SH-SY5Y (cell line): Measurements from ENCODE around the gene RFK.
A peak's percentile ranks its signal among the peaks of the same experiment; 100 is the strongest.

Experiments used
- GATA2 ChIP-seq: IDR thresholded peaks from 2 replicates; pipeline ENCODE4 v1.6.1; 2011; ENCODE audit warnings: mild to moderate bottlenecking, low read depth, low read length
- GATA3 ChIP-seq: IDR thresholded peaks from 2 replicates; pipeline ENCODE4 v1.6.1; 2011; ENCODE audit warnings: low read depth, mild to moderate bottlenecking, low read length, moderate library complexity

RFK gene

DNA sequence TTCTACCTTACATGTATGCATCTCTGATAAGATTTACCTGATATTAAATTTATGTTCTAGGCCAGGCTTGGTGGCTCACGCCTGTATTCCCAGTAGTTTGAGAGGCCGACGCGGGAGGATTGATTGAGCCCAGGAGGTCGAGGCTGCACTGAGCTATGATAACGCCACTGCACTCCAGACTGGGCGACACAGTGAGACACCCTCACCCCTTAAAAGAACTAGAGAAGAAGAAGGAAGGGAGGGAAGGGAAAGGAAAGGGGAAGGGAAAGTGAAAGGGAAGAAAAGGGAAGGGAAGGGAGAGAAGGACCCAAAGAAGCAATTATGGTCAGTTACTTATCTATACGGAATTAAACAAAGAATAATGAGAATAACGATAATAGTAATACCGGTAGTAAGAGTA, 1.2 kb upstream of the RFK start:
- TF ChIP-seq GATA2 (no peak), GATA3 (no peak)

DNA sequence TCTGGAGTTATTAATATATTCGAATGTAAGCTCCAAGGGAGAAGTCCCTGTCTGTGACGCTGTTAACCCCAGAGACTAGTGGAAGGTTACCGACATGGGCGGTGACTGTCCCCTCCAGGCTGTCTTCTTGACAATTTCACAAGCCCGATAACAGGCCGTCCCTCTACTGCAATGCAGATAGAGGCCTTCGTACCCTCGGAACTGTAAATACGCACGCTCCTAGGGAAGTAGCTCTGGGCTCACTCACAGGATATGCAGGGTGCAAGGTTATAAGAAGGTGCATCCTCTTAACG, 680 bp upstream of the RFK start:
- no peak for TF ChIP-seq GATA2
- TF ChIP-seq GATA3 = no peak

DNA sequence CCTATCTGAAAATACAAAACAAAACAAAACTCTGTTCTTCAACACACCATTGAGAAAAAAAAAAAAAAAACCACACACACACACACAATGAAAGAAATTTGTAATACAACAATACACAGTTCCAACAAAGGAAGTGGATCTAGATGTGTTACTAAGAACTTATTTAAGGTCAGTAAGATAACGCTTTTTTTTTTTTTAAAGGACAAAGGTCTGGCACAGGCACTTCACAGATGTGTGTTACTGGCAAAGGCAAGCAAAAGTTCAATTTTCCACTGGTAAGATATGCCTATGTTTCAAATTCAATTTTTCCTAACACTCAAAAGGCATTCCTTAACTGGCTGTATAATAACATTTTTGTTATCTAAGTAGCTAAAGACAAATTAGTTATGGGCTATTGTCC, 3.6 kb downstream of the RFK start:
- no peak for TF ChIP-seq GATA2
- TF ChIP-seq GATA3 = no peak

DNA sequence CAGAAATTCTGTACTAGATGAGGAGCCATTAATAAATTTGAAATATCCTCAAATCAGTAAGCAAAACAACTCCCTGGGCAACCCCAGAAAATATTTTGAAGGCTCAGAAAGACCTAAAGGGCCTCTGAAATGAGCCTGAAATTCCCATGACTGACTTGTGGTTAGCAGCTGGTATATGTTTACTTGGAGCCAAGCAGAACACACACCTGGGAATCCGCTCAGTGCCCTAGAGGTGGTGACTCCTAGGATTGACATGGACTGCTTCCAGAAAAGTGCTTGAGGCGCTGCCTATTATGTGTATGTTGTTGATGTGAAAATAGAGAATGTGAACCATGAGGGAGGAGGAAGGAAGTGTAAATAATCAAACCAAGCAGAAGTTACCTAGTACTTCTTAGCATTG, 14.7 kb downstream of the RFK start:
- TF ChIP-seq GATA2 (no peak), GATA3 (no peak)

DNA sequence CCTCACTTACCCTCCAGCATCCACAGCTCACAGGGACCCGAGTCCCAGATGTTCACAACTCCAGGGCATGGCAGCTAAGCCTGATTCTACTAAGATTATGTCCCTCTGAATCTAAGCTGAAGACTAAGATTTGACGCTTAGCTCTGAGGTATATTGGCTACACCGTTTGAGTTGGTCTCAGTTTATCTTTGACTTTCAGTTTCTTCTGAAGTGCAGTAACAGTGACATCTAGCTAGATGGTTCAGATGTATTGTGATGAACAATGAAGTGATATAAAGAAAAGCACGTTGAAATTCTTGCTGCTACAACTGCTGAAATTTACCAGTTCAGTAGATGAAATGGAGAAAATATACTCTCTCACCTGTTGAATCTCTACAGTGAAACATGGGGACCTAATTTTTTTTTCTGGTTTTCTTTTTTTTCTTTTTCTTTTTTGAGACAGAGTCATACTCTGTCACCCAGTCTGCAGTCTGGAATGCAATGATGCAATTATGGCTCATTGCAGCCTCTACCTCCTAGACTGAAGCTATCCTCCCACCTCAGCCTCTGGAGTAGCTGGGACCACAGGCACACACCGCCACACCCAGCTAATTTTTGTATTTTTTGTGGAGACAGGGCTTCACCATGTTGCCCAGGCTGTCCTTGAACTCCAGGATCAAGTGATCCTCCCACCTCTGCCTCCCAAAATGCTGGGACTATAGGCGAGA, 15.7 kb downstream of the RFK start:
- TF ChIP-seq GATA2 (no peak), GATA3 (no peak)

DNA sequence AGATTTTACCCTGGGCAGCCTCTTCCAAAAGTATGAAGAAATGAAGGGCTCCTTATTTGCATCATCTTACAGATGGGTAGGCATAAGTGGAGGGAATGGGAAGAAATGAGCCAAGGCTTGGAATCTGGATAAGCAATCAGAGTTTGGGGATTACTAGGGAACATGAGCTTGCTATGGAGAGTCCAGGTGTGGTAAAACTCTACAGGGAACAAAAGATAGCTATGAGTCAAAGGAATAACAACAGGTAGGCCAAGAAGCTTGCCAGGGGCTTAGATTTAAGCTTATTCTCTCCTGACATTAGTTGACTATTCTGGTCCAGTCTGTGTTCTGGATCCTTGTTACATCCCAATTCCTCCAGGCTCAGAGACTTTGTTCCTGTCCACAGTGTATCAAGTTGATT, 16.4 kb downstream of the RFK start:
- TF ChIP-seq GATA3 = no peak
- no peak for TF ChIP-seq GATA2

DNA sequence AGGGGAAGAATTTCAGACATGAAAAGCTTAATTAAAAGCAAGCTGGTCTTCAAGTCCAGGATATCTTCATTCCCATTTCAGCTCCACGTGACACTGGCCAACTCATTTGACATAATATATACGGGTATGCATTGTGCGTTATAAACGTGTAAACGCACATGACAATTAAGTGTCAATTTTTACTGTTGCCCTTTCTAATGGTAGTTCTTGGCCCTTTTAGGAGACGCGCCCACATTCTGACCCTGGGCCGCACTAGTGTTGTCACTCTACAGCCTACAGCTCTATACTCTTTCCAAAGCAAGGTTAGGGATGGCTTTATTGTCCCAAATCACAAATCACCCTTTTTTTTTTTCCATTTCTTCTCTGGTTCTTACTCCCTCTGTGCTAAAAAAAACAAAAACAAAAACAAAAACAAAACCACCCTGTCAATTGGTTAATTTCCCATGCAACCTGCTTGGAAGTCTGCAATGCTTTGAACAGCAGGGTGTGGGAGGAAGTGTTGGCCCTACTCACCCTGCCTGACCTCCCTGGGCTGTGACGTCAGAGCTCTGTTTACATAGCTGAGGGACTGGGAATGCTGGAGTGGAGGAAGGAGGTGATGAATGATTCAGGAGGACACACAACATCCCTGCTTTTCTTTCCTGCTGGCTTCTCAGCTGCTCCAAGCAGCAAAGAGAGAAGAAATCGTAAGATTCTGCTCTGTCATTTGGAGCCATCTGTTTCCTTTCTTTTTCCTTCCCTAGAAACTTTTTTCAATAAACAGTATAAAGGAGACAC, 19.3 kb downstream of the RFK start:
- TF ChIP-seq GATA3 = no peak
- no peak for TF ChIP-seq GATA2

DNA sequence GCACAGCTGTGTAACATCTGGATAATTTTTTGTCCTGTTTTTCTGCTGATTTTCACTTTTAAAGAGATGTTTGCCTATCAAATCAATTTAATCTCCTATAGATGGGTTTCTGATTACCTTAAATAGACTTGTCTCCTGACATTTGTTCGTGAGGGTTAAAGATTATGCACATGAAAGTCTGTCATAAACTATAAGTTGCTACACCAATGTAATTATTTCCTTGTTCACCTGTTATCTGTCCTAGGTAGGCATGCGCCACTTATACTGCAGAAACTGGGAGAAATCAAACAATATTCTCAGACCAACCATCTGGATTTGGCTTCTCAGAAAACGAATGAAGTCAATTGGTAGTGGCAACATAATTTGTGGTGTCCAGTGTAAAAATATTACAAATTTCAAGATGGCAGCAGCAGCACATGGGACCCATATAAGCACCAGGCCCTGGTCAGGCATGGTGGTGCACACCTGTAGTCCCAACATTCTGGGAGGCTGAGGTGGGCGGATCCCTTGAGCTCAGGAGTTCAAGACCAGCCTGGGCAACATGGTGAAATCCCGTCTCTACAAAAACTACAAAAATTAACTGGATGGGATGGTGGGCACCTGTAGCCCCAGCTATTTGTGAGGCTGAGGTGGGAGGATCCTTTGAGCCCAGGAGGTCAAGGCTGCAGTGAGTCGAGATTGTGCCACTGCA, 20.3 kb downstream of the RFK start:
- no peak for TF ChIP-seq GATA3
- TF ChIP-seq GATA2 = no peak

DNA sequence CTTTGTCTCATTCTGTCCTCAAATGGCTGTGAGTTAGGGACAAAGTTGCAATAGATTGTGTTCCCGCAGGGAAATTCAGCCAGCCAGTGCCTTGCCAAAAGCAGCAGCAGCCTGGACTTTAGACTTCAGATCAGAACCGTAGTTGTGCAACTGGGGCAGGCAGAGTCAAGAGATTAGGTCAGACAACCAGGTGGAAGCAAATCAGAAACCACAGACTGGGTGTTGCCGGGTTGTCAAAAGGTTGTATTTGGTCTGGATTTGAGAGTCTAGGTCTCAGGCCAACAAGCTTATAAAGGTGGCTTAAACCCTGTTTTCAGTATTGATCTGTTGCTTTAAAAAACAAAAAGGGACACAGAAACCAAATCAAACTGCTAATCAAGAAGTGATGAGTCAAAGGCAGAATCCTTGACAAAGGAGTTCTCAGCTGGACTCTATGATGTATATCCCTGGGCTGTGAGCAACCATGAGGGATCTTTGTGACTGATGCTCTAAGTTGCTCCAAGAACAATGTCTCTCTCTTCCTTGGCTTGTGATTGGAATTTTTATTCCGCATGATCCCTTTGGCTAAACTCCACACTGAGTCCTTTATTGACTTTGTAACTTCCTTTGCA, 20.9 kb downstream of the RFK start:
- TF ChIP-seq GATA3 = no peak
- no peak for TF ChIP-seq GATA2

DNA sequence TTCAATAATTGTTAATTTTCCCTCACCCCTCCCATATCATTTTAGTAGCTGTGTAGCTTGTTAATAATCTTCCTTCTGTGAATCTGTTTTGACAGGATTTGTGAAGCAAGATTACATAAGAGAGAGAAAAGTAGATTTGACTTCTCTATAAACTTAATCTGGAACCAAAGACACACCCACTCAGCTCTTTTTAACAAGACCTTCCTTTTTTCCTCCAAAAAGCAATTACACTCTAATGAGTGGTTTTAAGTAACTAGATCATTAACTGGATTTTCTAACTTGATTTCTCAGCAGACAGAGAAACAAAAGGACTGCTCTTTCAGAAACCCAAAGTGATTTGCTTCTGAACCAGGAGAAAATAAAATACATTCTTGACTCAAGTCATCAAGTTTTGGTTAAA, 21.9 kb downstream of the RFK start:
- TF ChIP-seq GATA3 = no peak
- TF ChIP-seq GATA2 = no peak

DNA sequence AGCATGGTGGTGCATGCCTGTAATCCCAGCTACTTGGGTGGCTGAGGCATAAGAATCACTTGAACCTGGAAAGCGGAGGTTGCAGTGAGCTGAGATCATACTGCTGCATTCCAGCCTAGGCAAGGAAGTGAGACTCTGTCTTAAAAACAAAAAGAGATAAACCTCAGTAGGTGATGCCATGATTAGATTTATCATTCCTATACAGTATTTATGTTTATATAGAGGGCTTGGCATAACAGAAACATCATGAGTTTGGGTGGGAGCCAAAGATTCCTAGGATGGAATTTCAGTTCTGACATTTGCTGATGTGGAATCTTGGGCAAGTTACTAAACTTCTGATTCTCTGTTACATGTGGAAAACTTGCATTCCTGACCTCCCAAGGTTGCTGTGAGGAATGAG, 22.3 kb downstream of the RFK start:
- TF ChIP-seq GATA2 = no peak
- no peak for TF ChIP-seq GATA3

DNA sequence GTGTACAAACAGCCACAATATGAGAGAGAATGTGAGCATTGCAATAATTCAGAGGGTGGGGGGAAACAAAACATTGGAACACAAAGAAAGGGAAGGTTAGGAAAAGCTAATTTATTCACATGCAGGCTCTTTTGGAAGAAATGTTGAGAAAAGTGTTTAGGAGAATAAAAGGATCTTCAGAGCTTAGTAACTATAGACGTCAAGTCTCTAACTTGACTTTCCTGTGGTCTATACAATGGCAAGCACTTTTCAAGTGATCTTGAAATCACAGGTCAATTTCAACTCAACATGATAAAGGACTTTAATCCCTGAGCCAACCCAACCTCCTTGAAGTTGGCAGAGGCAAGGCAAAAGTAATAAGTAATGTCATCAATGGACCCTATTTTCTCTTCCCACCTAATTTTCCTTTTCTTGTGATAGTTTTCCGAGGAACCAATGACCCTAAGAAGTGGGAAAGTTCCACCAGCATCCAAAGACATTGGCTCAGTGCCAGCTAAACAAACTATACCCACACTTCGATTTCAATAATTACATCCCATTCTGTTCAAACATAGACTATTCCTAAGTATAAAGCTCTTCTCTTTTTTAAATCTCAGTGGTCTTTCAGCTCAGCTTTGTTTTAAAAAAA, 23.7 kb downstream of the RFK start:
- TF ChIP-seq GATA3 (no peak), GATA2 (no peak)

DNA sequence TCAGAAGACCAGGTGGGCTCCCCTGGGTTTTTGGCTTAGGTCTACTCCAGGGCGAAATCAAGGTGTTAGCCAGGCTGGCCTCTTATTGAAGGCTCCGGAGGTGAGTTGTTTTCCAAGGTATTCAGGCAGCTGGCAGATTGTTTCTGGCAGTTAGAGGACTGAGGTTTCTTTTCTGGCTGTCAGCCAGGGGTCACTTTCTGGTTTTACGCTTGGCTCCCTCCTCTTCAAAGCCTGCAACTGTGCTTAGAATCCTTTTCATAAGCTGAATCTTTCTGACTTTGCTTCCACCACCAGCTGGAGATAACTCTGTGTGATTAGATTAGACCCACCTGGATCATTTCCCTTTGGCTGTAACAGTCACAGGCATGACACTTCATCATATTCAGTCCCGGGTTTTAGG, 24.6 kb downstream of the RFK start:
- TF ChIP-seq GATA2 = peak; percentile 60
- no peak for TF ChIP-seq GATA3

DNA sequence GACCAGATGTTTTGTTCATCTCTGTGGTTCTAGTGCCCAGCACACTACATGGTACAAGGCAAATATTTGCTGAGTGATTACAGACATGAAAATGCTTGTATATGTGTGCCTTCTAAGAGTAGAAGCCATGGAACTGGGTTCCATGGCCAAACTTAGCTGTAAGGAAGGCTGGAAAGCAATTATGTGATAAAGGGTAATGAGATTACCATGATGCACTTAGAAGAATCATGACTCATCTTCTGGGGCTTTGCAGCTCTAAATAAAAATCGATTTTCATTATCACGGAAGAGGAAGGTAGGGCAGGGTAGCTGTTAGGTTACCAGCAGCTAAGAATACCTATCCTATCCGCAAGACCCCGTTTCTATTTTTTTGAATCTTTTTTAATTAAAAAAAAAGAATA, 28.0 kb downstream of the RFK start:
- no peak for TF ChIP-seq GATA2
- TF ChIP-seq GATA3 = no peak
